Measurements from ENCODE around the gene KIFC3. TPM values are rescaled to one million over a fixed set of nuclear protein-coding genes. Genes with fewer than 3 reads are reported as not detected.

The KIFC3 gene
- total and polyA plus RNA-seq, 2 of the 8 experiments (the other 6 are each of a cell fraction or from before 2014, with no cell fraction given), result 2.1 to 7.1 TPM

DNA sequence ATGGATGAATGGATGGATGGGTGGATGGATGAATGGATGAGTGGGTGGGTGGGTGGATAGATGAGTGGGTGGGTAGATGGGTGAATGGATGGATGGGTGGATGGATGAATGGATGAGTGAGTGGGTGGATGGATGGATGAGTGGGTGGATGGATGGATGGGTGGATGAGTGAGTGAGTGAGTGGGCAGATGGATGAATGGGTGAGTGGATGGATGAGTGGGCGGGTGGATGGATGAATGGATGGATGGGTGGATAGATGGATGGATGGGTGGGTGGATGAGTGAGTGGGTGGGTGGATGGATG, 73.2 kb downstream of the KIFC3 start:
- Histone ChIP-seq H3K18ac (ENCODE audit: extremely low read depth, low read length) (no peak overlapping the region), H4K91ac (replicated peaks; ENCODE audit: insufficient read length, low read length) (no peak overlapping the region), H3K27me3 (replicated peaks in 1 of 4; ENCODE audit: control insufficient read depth in 3 of 4, extremely low read depth in 1 of 4, insufficient read depth in 3 of 4, low read length in 3 of 4) (no peaks in the 10 kb centered on the region; a peak in 1 of 7 replicates), H2AFZ (ENCODE audit: low read length) (no peak overlapping the region), H4K20me1 (replicated peaks in 1 of 2; ENCODE audit: control insufficient read depth in 1 of 2, insufficient read depth in 2 of 2, low read length in 2 of 2) (peaks cover 0 to 3% of the 10 kb centered on the region in 2 experiments), H3K36me3 (ENCODE audit: control insufficient read depth in 2 of 4, insufficient read depth in 4 of 4, low read length in 3 of 4) (no peaks in the 10 kb centered on the region), H2BK15ac (ENCODE audit: low read length) (no peak overlapping the region), H2BK20ac (ENCODE audit: low read length) (no peak overlapping the region), H2BK12ac (ENCODE audit: low read depth, low read length) (no peak overlapping the region), H3K14ac (ENCODE audit: insufficient read length) (no peak overlapping the region), H3K27ac (ENCODE audit: low read depth, low read length) (no peak overlapping the region), H4K8ac (ENCODE audit: extremely low read depth, insufficient read depth, low read length) (no peak overlapping the region), H3K9me3 (ENCODE audit: insufficient read depth in 2 of 2, low read depth in 1 of 2, low read length in 1 of 2) (no peaks in the 10 kb centered on the region; a peak in 1 of 4 replicates), H3K4me3 (ENCODE audit: extremely low read depth in 1 of 4, insufficient read depth in 2 of 4, low read depth in 3 of 4, low read length in 4 of 4) (no peak overlapping the region), H3K79me1 (ENCODE audit: low read depth, low read length) (no peaks in the 10 kb centered on the region), H2BK120ac (replicated peaks; ENCODE audit: low read depth, low read length) (no peak overlapping the region), H2BK5ac (ENCODE audit: low read depth, low read length) (no peak overlapping the region), H3K4me1 (replicated peaks in 1 of 4; ENCODE audit: control insufficient read depth in 3 of 4, insufficient read depth in 4 of 4, low read length in 3 of 4) (no peaks in the 10 kb centered on the region; a peak in 2 of 7 replicates), H2AK5ac (ENCODE audit: low read depth, low read length) (no peak overlapping the region), H3K23me2 (ENCODE audit: low read depth, low read length) (peaks cover 17% of the 10 kb centered on the region; the same call in 1 of the 2 replicates), H3K9ac (replicated peaks in 1 of 4; ENCODE audit: extremely low read depth in 1 of 4, low read depth in 3 of 4, low read length in 3 of 4) (no peak overlapping the region), H3K79me2 (ENCODE audit: control insufficient read depth in 1 of 2, insufficient read depth in 2 of 2, low read length in 2 of 2) (no peaks in the 10 kb centered on the region), H3K4ac (replicated peaks; ENCODE audit: insufficient read length, low read depth, low read length) (no peak overlapping the region), H3K4me2 (ENCODE audit: insufficient read depth in 1 of 2, low read depth in 2 of 2, low read length in 2 of 2) (no peak overlapping the region), H3K56ac (replicated peaks; ENCODE audit: insufficient read length, low read depth, low read length) (no peak overlapping the region), H3K23ac (ENCODE audit: insufficient read length) (no peak overlapping the region), H4K5ac (ENCODE audit: insufficient read length, low read depth, low read length) (no peak overlapping the region)
- ChIA-PET CTCF (ENCODE audit: partially characterized antibody) (no interaction called here), POLR2A (ENCODE audit: partially characterized antibody) (no interaction called here)
- DNase-seq (ENCODE audit: low read depth in 1 of 2, low spot score in 2 of 2), result no peak
- WGBS, 2 experiments (ENCODE audit: extremely low coverage in 1 of 2, insufficient coverage in 1 of 2, insufficient read length in 1 of 2, insufficient replicate concordance in 2 of 2, low coverage in 1 of 2, low lambda C conversion rate in 2 of 2, missing lambda C conversion rate in 1 of 2), result 100% methylated on average over 1 of the region's 1 CpG; no CpG with 5 or more reads in 1 of the 2 experiments
- no peak for FAIRE-seq
- TF ChIP-seq, protein P1, sequence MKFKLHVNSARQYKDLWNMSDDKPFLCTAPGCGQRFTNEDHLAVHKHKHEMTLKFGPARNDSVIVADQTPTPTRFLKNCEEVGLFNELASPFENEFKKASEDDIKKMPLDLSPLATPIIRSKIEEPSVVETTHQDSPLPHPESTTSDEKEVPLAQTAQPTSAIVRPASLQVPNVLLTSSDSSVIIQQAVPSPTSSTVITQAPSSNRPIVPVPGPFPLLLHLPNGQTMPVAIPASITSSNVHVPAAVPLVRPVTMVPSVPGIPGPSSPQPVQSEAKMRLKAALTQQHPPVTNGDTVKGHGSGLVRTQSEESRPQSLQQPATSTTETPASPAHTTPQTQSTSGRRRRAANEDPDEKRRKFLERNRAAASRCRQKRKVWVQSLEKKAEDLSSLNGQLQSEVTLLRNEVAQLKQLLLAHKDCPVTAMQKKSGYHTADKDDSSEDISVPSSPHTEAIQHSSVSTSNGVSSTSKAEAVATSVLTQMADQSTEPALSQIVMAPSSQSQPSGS (IDR thresholded peaks at IDR 0.05; ENCODE audit: low read length), result no peak
- no peak for TF ChIP-seq TBP (IDR thresholded peaks at IDR 0.05; ENCODE audit: low read depth, low read length)
- no peak for TF ChIP-seq RAD21 (IDR thresholded peaks at IDR 0.05 in 1 of 2, conservative IDR thresholded peaks at IDR 0.05 in 1 of 2; ENCODE audit: low read depth in 2 of 2, low read length in 2 of 2)
- no peak for TF ChIP-seq CHD1 (IDR thresholded peaks at IDR 0.05; ENCODE audit: low read depth, low read length)
- no peak for TF ChIP-seq CEBPB (IDR thresholded peaks at IDR 0.05; ENCODE audit: low read depth, low read length)
- no peak for TF ChIP-seq NANOG (IDR thresholded peaks at IDR 0.05; ENCODE audit: insufficient read depth, low read depth, low read length, poor library complexity, severe bottlenecking)
- TF ChIP-seq, protein P2, sequence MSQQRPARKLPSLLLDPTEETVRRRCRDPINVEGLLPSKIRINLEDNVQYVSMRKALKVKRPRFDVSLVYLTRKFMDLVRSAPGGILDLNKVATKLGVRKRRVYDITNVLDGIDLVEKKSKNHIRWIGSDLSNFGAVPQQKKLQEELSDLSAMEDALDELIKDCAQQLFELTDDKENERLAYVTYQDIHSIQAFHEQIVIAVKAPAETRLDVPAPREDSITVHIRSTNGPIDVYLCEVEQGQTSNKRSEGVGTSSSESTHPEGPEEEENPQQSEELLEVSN (IDR thresholded peaks at IDR 0.05), result no peak
- no peak for TF ChIP-seq TAF7 (optimal IDR thresholded peaks at IDR 0.05; ENCODE audit: borderline replicate concordance, low read depth, low read length)
- TF ChIP-seq SAP30 (IDR thresholded peaks at IDR 0.05; ENCODE audit: insufficient read depth, insufficient replicate concordance, low read length), result no peak
- no peak for TF ChIP-seq PHF8 (conservative IDR thresholded peaks at IDR 0.05; ENCODE audit: low read depth, low read length)
- no peak for TF ChIP-seq HDAC6 (IDR thresholded peaks at IDR 0.05; ENCODE audit: low read depth, low read length)
- TF ChIP-seq, protein P3, sequence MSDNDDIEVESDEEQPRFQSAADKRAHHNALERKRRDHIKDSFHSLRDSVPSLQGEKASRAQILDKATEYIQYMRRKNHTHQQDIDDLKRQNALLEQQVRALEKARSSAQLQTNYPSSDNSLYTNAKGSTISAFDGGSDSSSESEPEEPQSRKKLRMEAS (IDR thresholded peaks at IDR 0.05), result no peak
